HG02840 (cell line): ENCODE results near the gene PRPSAP2.
"Not testable (repeated sequence)": the region's sequence is repeated elsewhere in the genome, so short reads cannot be mapped to it uniquely, and the experiment has no call there.

Source experiments
- ATAC-seq: cut with Tn5 transposase; IDR thresholded peaks from one replicate; pipeline ENCODE4 v1.9.1; 2021; ENCODE audit warnings: mild to moderate bottlenecking, moderate library complexity, moderate number of reproducible peaks; ENCODE audit not compliant: unreplicated experiment, low FRiP score

The PRPSAP2 gene, protein sequence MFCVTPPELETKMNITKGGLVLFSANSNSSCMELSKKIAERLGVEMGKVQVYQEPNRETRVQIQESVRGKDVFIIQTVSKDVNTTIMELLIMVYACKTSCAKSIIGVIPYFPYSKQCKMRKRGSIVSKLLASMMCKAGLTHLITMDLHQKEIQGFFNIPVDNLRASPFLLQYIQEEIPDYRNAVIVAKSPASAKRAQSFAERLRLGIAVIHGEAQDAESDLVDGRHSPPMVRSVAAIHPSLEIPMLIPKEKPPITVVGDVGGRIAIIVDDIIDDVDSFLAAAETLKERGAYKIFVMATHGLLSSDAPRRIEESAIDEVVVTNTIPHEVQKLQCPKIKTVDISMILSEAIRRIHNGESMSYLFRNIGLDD

DNA sequence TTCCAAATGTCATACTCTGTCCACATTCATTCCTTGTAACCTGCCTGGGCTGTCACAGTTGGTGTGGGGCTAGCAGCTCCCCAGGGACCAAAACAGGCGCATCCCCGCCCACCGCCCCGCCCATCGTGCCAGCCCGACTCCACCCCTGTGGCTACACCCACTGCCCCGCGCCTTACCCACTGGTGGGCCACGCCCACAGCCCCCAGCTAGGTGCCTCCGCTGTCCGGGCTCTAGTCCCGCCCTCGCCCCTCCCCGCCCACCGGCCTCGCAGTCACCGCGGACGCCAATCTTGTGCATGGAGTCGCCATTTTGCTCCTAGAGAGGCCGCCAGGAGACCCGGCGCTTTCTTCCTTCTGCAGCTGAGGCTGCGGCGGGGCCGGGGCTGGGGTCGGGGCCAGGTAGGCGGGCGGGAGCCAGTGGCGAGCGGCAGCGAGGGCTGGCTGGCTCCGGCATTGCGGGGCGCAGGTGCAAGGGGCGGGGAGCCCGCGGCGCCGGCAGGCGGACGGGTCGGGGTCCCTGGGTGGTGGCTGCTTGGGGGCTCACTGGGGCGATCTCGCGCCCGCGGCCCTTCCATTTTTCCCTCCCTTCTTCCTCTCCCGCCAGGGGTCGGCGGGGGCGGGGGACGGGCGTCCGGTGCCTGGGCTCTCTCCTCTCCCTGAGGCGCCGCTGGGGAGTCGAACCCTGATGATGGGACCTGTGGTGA lies at the start of gene PRPSAP2:
TSS of gene PRPSAP2 (plus strand) at position 268 of the 703 bp plus-strand sequence. CDS start 7,703 bp downstream, outside the sequence.
- peak; percentile 46 for ATAC-seq

DNA sequence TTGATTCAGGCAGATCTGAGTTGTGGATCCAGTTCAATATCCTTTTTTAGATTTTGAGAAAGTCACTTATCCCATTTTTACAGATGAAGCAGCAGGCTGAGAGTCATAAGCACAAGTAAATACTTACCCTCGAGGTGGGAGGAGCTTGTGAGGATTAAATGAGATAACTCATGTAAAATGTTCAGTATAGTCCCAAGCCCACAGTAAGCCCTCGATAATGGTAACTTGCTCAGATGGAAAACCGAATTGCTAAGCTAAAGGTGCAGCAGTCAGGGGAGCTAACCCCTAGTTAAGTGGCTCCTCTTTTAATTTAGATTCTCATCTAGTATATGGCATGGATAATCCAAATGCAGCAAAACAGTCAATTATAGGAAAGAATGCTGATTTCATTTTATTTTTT lies 42.0 kb upstream of the PRPSAP2 start:
- ATAC-seq: not testable (repeated sequence)

DNA sequence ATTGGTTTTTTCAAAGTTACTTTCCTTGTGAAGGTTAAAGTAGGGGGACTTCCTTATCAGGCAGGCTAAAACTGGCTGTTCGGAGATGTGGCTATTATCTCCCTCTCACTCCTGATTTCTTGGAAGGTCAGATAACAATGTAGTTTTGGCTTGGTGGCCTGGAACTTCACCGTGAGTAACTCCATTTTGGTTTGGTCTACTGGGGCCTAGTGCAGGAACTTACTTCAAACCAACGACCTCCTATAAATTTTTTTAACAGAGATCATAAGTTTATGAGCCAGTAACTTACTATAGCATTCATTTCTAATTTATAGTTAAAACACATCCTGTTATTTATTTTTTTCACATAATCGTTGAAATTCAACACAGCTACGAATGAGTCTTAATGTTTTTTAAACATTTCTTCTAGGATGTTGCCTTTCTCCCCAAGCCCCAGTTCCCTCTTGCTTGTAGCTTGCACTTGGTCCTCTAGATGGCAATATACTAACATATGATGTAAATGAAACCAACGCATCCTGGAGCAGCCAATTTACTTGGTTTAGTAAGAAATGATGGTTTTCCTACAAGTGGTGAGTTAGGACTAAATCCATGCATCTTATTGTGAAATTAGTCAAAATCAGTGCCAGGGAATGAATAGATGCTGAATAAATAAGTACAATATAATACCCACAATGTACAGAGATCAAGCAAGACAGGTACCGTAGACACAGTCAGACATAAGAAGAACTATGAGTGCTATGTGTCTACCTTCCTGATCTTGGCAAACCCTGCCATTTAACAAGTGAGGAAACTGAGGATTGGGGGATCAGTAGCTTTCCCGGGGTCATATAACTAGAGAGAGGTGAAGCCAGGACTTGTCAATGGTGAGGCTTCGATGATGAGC lies 41.2 kb upstream of the PRPSAP2 start:
- not testable (repeated sequence) for ATAC-seq

DNA sequence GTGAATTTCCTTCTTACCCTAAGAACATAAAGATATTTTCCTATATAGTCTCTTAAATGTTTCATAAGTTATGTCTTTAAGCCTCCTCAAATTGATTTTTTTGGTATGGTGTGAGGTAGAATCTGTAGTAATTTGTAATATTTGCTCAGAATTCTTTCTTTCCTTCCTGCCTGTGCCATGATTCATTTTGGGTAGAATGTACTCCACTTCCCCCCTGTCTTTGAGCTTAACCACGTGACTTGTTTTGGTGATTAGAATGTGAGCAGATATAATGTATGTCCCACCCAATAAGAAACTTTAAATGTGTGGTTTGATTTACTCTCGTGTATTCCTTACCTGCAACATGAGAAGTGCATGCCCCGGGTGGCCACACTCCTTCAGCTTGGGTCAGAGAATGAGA lies 36.5 kb upstream of the PRPSAP2 start:
- not testable (repeated sequence) for ATAC-seq

DNA sequence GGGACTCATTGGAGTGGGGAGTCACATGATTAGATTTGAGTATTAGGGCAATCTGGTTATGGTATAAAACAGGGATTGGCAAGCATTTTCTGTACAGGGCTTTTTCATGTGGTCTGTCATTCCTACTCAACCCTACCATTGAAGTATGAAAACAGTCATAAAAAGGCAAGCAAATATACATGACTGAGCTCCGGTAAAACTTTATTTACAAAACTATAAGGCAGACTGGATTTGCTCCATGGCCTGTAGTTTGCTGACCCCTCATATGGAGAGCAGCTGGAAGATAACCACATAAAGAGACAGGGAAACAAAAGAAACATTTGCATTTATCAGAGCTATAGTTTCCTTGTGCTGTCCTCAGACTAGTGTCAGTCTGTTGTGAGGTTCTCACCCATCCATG lies 30.3 kb upstream of the PRPSAP2 start:
- not testable (repeated sequence) for ATAC-seq

DNA sequence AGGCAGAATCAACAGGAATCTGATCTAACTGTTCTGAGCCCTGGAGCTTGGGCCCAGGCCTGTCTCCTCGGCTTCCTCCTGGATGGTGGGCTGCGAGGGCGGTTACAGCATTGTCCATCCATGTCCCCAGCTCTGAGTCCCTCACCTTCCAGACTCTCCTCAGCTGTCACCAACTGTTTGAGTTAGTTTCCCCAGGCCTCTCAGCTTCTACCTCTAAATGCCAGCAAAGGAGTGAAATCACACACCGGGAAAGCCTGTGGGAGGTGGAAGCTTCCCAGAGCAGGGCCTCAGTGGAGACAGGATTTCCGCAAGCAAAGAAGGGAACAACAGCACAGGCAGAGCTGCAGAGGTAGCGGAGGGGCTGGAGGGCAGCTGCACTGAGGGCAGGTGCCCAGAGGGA lies 9.4 kb upstream of the PRPSAP2 start:
- no peak for ATAC-seq

DNA sequence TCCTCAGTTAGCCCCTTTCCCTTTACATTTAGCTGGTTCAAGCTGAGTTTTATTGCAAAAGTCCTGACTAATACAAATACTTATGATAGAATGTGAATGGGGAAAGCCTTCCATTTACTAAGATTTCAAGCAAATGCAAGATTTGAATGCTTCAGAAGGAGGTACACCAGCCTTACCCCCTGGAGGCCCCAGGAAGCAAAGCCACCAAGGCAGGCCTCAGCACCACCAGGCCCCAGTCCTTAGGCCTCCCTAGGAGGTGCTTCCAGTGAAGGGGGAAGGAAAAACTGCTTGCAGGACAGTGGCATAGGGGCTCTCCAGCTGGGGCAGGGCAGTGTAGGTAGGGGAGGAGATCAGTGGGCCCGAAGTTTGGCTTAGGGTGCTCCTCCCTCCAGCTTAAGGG lies 7.3 kb upstream of the PRPSAP2 start:
- ATAC-seq: no peak

DNA sequence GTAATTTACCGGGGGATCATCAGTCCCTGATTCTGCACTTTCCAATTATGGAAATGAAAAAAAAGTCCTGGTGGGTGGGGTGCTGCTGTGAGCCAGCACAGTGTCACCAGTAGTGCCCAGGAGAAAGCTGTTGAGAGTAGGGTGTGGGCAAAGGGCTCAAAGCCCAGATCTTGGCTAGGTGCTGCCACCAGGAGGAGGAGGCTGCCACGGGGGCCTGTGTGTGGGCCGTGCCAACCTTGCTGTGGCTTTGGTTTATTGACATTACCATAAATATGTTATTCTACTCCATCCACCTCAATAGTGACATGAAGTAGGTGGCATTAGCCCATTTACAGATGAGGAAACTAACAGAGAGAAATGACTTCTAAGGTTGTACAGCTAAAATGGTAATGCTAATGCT lies 6.7 kb upstream of the PRPSAP2 start:
- no peak for ATAC-seq

DNA sequence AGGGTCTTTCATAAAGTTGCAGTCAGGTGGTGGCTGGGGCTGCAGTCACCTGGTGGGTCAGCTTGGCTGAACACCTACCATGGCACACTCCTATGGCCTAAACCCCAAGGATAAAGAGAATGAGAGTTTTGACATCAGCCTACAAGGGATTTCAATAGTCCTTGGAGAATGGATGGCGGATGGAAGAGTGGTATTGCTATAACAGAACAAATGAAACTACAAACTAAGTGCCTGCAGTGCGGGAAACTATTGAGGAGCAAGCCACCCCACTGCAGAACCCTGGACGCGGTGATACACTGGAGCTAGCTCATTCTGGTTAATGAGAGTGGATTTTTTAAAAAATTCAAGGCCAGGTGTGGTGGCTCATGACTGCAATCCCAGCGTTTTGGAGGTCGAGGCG lies 3.0 kb upstream of the PRPSAP2 start:
- no peak for ATAC-seq

DNA sequence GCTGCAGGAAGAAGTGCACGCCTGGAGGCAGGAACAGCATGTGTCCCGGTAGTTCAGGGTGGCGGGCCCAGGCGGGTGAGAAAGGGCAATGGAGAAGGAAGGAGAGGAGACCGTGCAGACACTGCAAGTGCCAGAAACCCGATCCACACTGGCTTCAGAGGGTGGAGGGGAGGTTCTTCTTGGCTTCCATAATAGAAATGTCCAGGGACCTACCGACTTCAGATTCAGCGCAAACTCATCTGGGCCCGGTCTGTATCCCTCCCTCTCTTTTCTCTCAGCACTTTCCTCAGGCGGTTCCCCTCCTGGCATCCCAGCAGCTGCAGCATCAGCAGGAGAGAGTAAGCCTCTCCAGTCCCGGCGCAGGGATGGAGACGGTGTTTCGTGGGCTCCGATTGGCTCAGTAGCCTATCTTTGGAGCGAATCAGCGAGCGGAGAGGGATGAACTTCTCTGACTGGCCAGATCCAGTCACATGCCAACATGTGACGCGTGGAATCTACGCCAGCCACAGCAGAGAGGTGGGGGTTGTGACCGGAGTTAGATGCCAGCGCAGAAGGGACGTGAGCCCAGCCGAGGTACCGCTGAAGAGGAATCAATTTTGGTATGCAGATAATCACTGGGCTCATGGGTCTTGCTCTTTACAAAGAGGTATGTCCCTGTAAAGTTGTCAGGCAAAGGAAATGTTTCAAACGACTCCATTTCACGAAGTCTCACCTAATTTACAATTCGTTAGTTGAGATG lies 1.9 kb upstream of the PRPSAP2 start:
- ATAC-seq: peak; percentile 62

DNA sequence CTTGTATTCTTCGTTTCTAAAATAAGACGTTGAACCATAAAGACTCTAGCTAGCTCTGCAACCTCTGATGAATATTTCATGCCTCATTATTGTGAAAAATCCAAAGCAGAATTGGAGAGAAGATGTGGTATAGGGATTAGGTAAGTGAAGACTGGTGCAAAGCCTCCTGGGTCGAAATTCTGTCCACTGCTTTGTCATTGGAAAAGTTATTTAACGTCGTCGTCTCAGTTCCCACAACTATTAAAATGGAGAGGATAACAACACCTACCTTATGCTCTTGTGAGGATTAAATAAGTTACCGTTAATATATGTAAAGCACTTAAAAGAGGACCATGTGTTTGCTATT lies 1.4 kb upstream of the PRPSAP2 start:
- no peak for ATAC-seq

DNA sequence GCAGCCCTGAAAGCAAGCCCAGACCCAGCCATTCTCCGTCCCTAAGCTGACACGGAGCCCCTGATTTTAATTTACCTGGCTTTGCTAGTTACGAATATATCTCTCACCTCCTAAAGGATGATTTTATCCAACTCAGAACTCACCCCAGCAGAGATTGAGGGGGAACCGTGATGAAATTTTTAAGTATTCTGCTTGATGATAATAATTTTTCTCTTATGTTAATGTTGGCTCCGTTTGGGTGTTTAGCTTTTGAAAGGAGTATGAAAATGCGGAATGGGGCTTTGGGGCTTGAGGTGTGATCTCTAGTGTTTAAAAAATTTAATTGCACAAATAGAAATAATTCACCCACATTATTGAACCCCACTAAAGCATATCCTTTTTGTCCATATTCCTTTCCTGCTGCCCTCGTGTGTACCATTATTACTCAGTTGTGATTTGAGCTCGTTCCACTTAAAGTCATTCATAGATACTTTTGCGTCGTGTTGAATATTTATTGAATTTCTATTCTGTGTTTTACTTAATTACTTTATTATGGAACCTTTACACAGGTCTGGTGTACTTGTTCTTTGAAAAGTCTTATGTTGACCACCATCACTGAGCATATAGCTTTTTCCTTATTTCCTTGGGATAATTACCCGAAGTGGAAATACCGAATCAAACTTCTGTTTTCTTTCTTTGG lies 775 bp downstream of the PRPSAP2 start:
- ATAC-seq: no peak

DNA sequence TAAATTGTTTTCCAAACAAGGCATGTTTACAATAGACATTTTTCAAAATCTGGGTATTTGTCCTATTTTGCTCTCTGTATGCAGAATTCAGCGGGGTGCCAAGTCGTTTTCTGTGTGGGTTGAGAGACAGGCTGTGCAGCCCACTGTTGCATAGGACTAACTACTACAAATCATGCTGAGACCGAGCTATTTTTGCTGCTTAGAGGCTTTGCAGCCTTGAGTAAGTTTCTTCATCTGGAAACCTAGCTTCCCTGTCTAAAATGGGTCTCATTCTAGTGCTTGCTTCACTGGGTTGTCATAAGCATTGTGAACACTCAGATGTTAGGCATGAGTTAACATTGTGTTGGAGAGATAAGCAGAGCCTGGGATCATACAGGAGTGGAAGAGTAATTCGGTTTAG lies 1.3 kb downstream of the PRPSAP2 start:
- no peak for ATAC-seq

DNA sequence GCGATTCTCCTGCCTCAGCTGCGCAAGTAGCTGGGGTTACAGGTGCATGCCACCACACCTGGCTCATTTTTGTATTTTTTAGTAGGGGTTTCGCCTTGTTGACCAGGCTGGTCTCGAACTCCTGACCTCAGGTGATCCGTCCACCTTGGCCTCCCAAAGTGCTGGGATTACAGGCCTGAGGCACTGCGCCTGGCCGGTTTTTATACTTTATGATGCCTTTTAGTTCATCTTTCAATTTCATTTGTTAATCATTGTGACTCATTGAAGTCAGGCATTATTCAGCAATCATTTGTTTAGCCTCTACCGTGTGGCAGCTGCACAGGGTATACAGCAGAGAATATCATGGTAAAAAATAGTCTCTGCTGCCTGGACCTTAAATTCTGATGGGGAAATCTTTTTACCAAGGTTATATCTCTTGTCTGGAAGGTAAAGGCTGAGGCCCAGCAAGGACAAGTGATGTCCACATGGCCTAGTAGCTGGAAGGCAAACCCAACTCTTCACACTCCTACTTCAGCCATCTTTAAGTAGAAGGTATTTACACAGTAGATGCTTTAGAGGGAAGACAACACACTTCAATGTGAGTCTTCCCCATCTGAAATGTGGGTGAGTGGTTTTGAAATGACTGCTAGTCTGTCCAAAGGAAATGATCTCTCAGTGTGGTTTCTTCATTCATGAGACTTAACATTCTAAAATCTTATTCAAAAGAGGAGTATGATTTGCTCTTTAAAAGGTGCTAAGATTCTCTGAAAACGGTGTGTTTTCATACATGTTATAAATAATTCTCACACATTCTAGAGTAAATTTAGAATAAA lies 2.4 kb downstream of the PRPSAP2 start:
- ATAC-seq: peak; percentile 33

DNA sequence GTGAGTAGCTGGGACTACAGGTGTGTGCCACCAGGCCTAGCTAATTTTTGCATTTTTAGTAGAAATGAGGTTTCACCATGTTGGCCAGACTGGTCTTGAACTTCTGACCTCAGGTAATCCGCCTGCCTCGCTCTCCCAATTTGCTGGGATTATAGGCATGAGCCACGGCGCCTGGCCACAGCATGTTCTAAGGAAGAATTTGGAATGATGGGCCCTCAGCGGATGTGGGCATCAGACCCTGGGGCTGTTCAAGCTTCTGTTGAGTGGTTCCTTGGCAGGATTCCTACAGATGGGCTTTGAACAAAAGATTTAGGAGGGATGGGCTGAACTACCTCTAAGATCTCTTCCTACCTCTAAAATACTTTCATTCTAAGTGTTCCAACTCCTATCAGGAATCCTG lies 4.1 kb downstream of the PRPSAP2 start:
- no peak for ATAC-seq

DNA sequence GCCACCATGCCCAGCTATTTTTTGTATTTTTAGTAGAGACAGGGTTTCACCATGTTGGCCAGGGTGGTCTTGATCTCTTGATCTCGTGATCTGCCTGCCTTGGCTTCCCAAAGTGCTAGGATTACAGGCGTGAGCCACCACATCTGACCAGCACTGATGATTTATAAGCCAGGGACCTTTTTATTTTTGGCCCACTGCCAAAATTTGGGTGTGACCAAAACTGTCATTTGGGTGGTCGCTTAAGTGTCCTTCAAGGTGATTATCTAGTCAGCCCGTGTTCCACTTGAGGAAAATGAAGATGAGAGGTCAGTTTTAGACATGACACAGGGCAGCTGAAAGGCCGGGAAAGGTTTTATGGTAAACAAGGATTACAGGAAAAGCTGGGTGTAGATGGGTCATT lies 7.1 kb downstream of the PRPSAP2 start:
- not testable (repeated sequence) for ATAC-seq

DNA sequence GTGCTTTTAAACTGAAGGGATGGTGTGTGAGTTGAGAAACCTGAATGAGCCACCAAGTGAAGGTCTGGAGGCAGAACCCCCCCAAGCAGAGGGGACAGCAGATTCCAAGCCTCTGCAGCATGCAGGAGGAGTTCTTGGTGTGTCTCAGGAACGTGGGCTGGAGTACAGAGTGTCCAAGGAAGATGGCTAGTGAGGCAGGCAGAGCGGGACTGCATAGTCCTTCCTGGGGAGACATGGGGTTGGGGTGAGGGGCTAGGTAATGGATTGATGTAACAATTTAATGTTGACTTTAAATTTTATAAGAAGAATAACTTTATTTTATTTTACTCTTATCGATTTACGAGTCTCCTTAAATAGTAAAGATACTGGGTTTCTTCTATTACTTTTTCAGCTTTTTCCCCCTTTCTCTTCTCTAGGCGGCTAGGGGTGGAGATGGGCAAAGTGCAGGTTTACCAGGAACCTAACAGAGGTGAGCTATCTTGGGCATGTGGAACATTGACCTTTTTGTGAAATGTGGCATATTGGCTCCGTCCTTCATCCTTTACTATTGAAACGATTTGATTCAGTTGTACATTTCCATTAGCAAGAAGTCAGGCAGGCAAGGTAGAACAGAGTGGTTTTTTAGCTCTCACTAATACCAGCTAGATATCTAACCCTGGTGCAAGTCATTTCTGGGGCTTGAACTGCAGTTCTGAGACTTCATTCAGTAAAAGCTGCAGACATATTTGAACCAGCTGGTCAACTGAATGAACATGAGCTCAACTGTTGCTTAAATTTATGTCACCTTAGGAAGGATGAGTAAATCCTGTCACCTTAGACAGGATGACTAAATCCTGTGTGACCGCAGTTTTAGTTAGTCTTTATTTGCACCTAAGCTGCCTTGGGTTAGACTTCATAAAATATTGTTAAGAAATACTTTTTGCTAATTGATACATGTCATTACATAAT lies 9.2 kb downstream of the PRPSAP2 start:
- no peak for ATAC-seq

DNA sequence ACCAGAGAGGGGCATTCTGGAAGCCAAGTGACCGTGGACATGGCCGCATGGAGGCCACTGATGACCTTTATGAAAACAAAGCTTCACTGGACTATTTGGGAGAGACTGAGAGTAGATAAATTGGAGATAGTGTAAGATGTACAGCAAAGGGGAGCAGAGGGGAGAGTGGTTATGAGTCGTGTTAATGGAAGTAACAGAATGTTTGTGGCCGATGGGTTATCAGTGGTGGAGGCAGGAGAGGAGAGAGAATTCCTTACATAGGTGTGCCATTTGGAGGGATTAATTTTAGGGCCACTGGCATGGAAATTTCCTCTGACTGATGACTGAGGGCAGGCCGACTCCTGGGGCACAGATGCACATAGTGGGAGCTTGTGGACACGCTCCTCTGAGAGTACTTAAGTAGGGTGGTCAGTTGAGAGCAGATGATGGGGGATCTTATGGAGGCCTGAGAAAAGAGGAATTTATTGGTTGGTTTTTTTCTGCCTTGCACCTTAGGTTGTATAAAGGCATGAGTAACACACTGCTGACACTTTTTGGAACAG lies 19.2 kb downstream of the PRPSAP2 start:
- no peak for ATAC-seq
